CD14-positive monocyte (primary cell): Measurements from ENCODE around the gene SDC4. TPM values are rescaled to one million over a fixed set of nuclear protein-coding genes. Genes with fewer than 3 reads are reported as not detected.

Source experiments
- DNase-seq, 3 donors: peaks; one replicate each; pipeline ENCODE4 v3.0.0-alpha.2; 2011 to 2022
- H2AFZ ChIP-seq: 2 replicates; pipeline ENCODE4 v1.6.0; 2012; ENCODE audit warnings: mild to moderate bottlenecking, low read depth, low read length, inconsistent platforms; ENCODE audit not compliant: insufficient read depth, poor library complexity, severe bottlenecking
- H3K27ac ChIP-seq, 2 donors: 1 replicate in 1 of 2; 2 replicates in 1 of 2; pipeline ENCODE4 v1.5.1; 2012 to 2013; ENCODE audit warnings: low read length in 2 of 2, control low read depth in 1 of 2, inconsistent platforms in 1 of 2, low read depth in 1 of 2, mild to moderate bottlenecking in 1 of 2
- H3K27me3 ChIP-seq, 2 donors: one replicate each; pipeline versions ENCODE4 v1.6.0 to v1.6.1; 2011 to 2013; ENCODE audit warnings: low read length in 2 of 2; ENCODE audit not compliant: control insufficient read depth in 2 of 2, insufficient read depth in 2 of 2
- H3K36me3 ChIP-seq, 2 donors: replicated peaks in 1 of 2; 1 replicate in 1 of 2; 2 replicates in 1 of 2; pipeline versions ENCODE4 v1.5.1 to v1.6.1; 2012 to 2013; ENCODE audit warnings: low read length in 2 of 2, control low read depth in 1 of 2, inconsistent platforms in 1 of 2, mild to moderate bottlenecking in 1 of 2; ENCODE audit not compliant: insufficient read depth in 2 of 2, control insufficient read depth in 1 of 2
- H3K4me1 ChIP-seq, 2 donors: 1 replicate in 1 of 2; 2 replicates in 1 of 2; pipeline versions ENCODE4 v1.5.1 to v1.6.1; 2012 to 2013; ENCODE audit warnings: low read length in 2 of 2, control low read depth in 1 of 2, inconsistent platforms in 1 of 2, mild to moderate bottlenecking in 1 of 2, moderate library complexity in 1 of 2; ENCODE audit not compliant: insufficient read depth in 2 of 2, control insufficient read depth in 1 of 2
- H3K4me2 ChIP-seq: replicated peaks from 2 replicates; pipeline ENCODE3; 2012; ENCODE audit warnings: low read length, moderate library complexity, mild to moderate bottlenecking; ENCODE audit not compliant: poor library complexity, severe bottlenecking; ENCODE audit errors: extremely low read depth
- H3K4me3 ChIP-seq, 3 experiments: fragments of 200-600 bp in 1 of 3; sonication (generic) in 1 of 3; replicated peaks in 1 of 3; 1 replicate in 2 of 3; 2 replicates in 1 of 3; pipeline ENCODE4 v1.5.1; 2011 to 2013; ENCODE audit warnings: low read length in 3 of 3, mild to moderate bottlenecking in 3 of 3, control low read depth in 2 of 3, low read depth in 2 of 3, inconsistent platforms in 1 of 3, moderate library complexity in 1 of 3
- H3K79me2 ChIP-seq: 2 replicates; pipeline ENCODE4 v1.6.0; 2012; ENCODE audit warnings: mild to moderate bottlenecking, control low read depth, inconsistent platforms, low read length, moderate library complexity; ENCODE audit not compliant: insufficient read depth
- H3K9ac ChIP-seq: 2 replicates; pipeline ENCODE4 v1.6.0; 2017; ENCODE audit warnings: low read length, mild to moderate bottlenecking; ENCODE audit not compliant: insufficient read depth, poor library complexity, severe bottlenecking
- H3K9me3 ChIP-seq, 2 donors: replicated peaks in 1 of 2; 1 replicate in 1 of 2; 2 replicates in 1 of 2; pipeline versions ENCODE4 v1.5.1 to v1.6.1; 2012 to 2013; ENCODE audit warnings: low read length in 2 of 2, control low read depth in 1 of 2; ENCODE audit not compliant: control insufficient read depth in 1 of 2, insufficient read depth in 1 of 2
- H4K20me1 ChIP-seq: 2 replicates; pipeline ENCODE4 v1.6.0; 2012; ENCODE audit warnings: mild to moderate bottlenecking, low read length, control low read depth, moderate library complexity; ENCODE audit not compliant: insufficient read depth
- H3K27ac Mint-ChIP-seq, 7 donors: one replicate each; pipeline ENCODE4 v1.8.0; 2020; ENCODE audit warnings: mild to moderate bottlenecking in 7 of 7, mixed read lengths in 7 of 7, moderate library complexity in 6 of 7, inconsistent platforms in 2 of 7
- H3K27me3 Mint-ChIP-seq, 3 donors: one replicate each; pipeline ENCODE4 v1.8.0; 2021 to 2022; ENCODE audit warnings: low read depth in 3 of 3, mild to moderate bottlenecking in 3 of 3, mixed read lengths in 3 of 3, moderate library complexity in 3 of 3, inconsistent platforms in 1 of 3
- H3K36me3 Mint-ChIP-seq, 2 donors: one replicate each; pipeline ENCODE4 v1.8.0; 2020; ENCODE audit warnings: mixed read lengths in 2 of 2, inconsistent platforms in 1 of 2, mild to moderate bottlenecking in 1 of 2
- H3K4me1 Mint-ChIP-seq: one replicate; pipeline ENCODE4 v1.8.0; 2020; ENCODE audit warnings: mild to moderate bottlenecking, mixed read lengths
- H3K4me3 Mint-ChIP-seq, 2 donors: one replicate each; pipeline ENCODE4 v1.8.0; 2020; ENCODE audit warnings: mild to moderate bottlenecking in 2 of 2, mixed read lengths in 2 of 2, moderate library complexity in 1 of 2
- H3K9me3 Mint-ChIP-seq, 7 donors: one replicate each; pipeline ENCODE4 v1.8.0; 2020 to 2022; ENCODE audit warnings: mixed read lengths in 7 of 7, mild to moderate bottlenecking in 6 of 7, moderate library complexity in 6 of 7, inconsistent platforms in 2 of 7
- CTCF ChIP-seq: fragments of 200-600 bp; IDR thresholded peaks from one replicate; pipeline ENCODE4 v1.8.0; 2022; ENCODE audit warnings: antibody characterized with exemption, mild to moderate bottlenecking
- WGBS: methylation state at CpG from one replicate; pipeline ENCODE4 v1.1.5; 2013; ENCODE audit warnings: missing lambda C conversion rate; ENCODE audit not compliant: insufficient coverage; 5-methylcytosine and 5-hydroxymethylcytosine counted together
- intact Hi-C, 2 donors: fragments of 100-400 bp; cut with micrococcal nuclease; formaldehyde crosslinking; loops; one replicate each; pipeline versions ENCODE4 v1.15.0 to v1.15.1; 2023
- polyA plus RNA-seq, 3 donors: library from polyadenylated mRNA; depleted of rRNA in 1 of 3; unstranded in 2 of 3; stranded (reverse) in 1 of 3; fragments of 300-500 nt in 2 of 3; fragments of >200 nt in 1 of 3; fragmentation: Illumina TruSeq in 2 of 3; gene quantifications; 1 replicate in 2 of 3; 2 replicates in 1 of 3; pipeline ENCODE4 v1.2.3, GENCODE V29; 2012 to 2021

Gene SDC4
- polyA plus RNA-seq, 3 donors: 1.6 to 5.1 (median 1.9) TPM

DNA sequence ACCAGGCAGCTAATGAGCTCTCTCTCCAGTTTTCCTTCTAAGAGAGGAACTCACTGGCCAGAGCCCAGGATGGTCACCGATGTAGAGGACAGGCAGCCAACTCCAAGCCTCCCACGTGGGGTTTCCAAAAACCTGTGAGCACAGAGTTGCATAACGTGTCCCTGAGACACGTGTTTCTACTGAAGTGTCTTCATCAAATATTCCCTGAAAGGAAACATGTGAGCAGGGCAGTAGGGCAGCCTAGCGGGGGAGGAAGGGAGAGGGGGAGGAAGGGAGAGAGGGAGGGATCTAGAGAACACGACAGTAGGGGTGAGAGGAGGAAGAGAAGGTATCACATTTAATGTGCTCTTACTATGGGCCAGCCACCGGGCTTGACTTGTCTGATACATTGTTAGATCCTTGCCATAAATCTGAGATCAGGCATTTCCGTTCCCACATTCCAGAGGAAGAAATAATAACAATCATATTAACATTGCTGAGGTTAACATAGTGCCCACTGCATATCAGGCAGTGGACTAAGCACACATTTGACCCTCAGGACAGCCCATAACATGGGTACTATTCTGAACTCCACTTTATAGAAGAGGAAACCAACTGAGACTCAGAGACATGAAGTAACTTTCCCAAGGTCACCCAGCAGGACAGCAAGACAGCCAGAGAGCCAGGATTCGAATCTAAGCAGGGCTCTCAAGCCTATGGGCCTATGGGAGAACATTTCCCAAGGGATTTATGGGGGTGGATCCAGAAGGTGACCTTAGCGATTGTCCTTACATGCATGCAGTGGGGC, 10.3 kb upstream of the SDC4 start:
- Histone ChIP-seq H3K4me2 (no peak overlapping the region), H3K4me1 (peaks cover 39 to 51% of the 10 kb centered on the region in 2 donors), H4K20me1 (peaks cover 2% of the 10 kb centered on the region), H3K9me3 (no peaks in the 10 kb centered on the region), H3K4me3 (no peak overlapping the region), H3K79me2 (peaks cover 2% of the 10 kb centered on the region), H2AFZ (no peak overlapping the region), H3K27me3 (no peaks in the 10 kb centered on the region), H3K36me3 (no peaks in the 10 kb centered on the region), H3K27ac (no peak overlapping the region), H3K9ac (no peak overlapping the region)
- H3K4me3 Mint-ChIP-seq: peak overlapping the region in 1 of 2 donors; percentile 42
- H3K27me3 Mint-ChIP-seq: peaks cover 0 to 2% (median 0%) of the 10 kb centered on the region in 3 donors
- peaks cover 46% of the 10 kb centered on the region for H3K4me1 Mint-ChIP-seq
- WGBS: 33% methylated on average over 5 of the region's 10 CpGs
- no peak for TF ChIP-seq CTCF
- H3K27ac Mint-ChIP-seq: peak overlapping the region in 3 of 7 donors; percentile 28 to 50 (median 40)
- no peaks in the 10 kb centered on the region for H3K36me3 Mint-ChIP-seq
- DNase-seq: peak in 2 of 3 donors; percentile 47 to 86
- intact Hi-C loops: no loop called here
- H3K9me3 Mint-ChIP-seq: peaks cover 0 to 3% (median 0%) of the 10 kb centered on the region in 7 donors

DNA sequence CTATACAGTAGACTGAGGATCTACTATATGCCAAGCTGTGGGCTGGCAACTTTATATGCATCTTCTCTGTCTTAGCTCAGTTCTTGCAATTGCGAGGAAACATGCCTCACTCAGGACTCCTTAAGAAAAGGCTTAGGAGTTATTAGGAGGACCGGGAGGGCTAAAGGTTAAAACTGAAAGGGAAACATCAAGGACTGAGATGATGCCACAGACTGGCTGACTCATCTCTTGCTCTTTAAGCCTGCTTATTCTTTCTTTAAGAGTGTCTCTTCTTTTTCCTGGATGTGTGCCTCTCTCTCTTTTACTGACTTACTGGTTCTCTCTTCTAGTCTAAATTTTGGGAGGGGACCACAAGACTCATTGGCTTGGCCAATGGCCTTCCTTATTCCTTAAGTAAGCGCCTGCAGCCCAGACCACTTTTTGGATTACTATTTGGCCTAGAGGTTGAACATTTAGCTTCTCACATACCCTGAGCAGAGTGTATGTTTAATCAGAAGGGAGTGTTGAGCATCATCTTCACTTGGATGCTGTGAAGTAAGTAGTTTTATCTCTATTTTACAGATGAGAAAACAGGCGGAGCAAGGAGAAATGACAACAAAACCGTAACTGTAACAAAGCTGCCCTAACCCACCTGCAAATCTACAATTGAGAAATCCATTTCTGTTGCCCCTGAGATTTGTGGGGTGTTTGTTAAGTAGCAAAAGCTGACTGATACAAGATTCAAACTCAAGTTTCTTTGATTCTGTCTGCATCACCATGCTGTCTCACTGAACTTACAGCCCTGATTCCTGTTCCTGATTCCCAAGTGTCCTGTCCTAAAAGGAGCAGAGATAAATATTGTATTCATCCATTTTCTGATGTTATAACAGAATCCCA, 7.2 kb upstream of the SDC4 start:
- Histone ChIP-seq H3K4me2 (no peak overlapping the region), H2AFZ (no peak overlapping the region), H4K20me1 (no peaks in the 10 kb centered on the region), H3K4me3 (no peak overlapping the region), H3K9ac (no peak overlapping the region), H3K27me3 (no peaks in the 10 kb centered on the region), H3K79me2 (no peaks in the 10 kb centered on the region), H3K27ac (no peak overlapping the region), H3K9me3 (no peaks in the 10 kb centered on the region), H3K36me3 (no peaks in the 10 kb centered on the region), H3K4me1 (peaks cover 16 to 27% of the 10 kb centered on the region in 2 donors)
- intact Hi-C loops: no loop called here
- H3K4me1 Mint-ChIP-seq: peaks cover 25% of the 10 kb centered on the region
- peak overlapping the region in 1 of 7 donors; percentile 58 for H3K27ac Mint-ChIP-seq
- peaks cover 0 to 2% (median 2%) of the 10 kb centered on the region in 3 donors for H3K27me3 Mint-ChIP-seq
- H3K4me3 Mint-ChIP-seq: no peak overlapping the region
- H3K36me3 Mint-ChIP-seq: no peaks in the 10 kb centered on the region
- DNase-seq: peak in 1 of 3 donors; percentile 30
- no peak for TF ChIP-seq CTCF
- H3K9me3 Mint-ChIP-seq: no peaks in the 10 kb centered on the region
- no CpG with 5 or more reads among the region's 5 CpGs for WGBS
